Activated T-helper 17 cell treated with anti-CD3 and anti-CD28 coated beads, Interleukin-2, amount 50 U/mL, for 72 hours (primary cell): ENCODE data around the gene DIP2C. TPM values are rescaled to one million over a fixed set of nuclear protein-coding genes. Genes with fewer than 3 reads are reported as not detected.
"Not testable (repeated sequence)": the region's sequence is repeated elsewhere in the genome, so short reads cannot be mapped to it uniquely, and the experiment has no call there.

Source experiments
- ATAC-seq: fragments of 150-1000 bp; cut with Tn5 transposase; replicated peaks from 2 replicates; pipeline ENCODE4 v1.10.0; 2021; ENCODE audit warnings: mild to moderate bottlenecking, moderate library complexity
- H3K27ac Mint-ChIP-seq: one replicate; pipeline ENCODE4 v1.8.0; 2022; ENCODE audit warnings: mixed read lengths
- H3K27me3 Mint-ChIP-seq: one replicate; pipeline ENCODE4 v1.8.0; 2022; ENCODE audit warnings: mixed read lengths
- H3K36me3 Mint-ChIP-seq: one replicate; pipeline ENCODE4 v1.8.0; 2022; ENCODE audit warnings: low read depth, mild to moderate bottlenecking, mixed read lengths
- H3K4me1 Mint-ChIP-seq: one replicate; pipeline ENCODE4 v1.8.0; 2022; ENCODE audit warnings: mixed read lengths
- H3K4me3 Mint-ChIP-seq: one replicate; pipeline ENCODE4 v1.8.0; 2022; ENCODE audit warnings: mild to moderate bottlenecking, mixed read lengths
- H3K9me3 Mint-ChIP-seq: one replicate; pipeline ENCODE4 v1.8.0; 2022; ENCODE audit warnings: mixed read lengths
- total RNA-seq, 2 donors: library from RNA; stranded (reverse); gene quantifications; one replicate each; pipeline ENCODE4 v1.2.3, GENCODE V29; 2022

DIP2C gene
- total RNA-seq, 2 donors from 2014 or later = 1.1 to 1.9 TPM

DNA sequence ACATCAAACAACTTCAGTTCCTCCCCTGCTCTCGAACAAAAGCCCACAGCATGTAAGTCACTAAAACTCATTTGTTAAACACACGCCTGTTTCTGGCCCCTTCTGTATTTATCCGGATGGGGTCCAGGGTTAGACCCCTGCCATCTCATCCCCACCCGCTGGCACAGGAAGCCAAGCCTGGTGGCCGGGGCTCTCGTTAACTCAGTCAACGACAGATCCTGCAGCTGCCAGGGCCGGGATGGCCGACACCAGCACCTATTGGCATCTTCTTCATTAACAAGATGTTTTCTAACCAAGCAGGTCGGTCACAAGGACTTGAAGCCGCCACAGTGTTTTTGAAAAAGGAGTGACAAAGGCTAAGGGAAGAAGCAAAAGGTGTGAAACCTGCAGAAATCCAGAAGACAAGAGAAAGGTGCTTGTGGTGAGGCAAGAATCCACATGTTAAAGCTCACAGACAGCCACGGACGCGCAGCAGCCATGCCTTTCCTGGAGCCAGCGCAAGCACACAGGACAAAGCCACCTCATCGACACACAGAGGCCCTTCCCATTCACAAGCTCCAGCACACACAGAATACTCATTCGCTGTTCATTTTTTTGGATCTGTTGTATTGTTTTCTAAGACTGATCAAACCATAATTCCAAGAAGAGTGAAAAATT, 202.7 kb downstream of the DIP2C start:
- no peak overlapping the region for H3K27ac Mint-ChIP-seq
- ATAC-seq = no peak
- no peaks in the 10 kb centered on the region for H3K9me3 Mint-ChIP-seq
- no peak overlapping the region for H3K4me3 Mint-ChIP-seq
- peaks cover 3% of the 10 kb centered on the region for H3K27me3 Mint-ChIP-seq
- no peaks in the 10 kb centered on the region for H3K4me1 Mint-ChIP-seq
- no peaks in the 10 kb centered on the region for H3K36me3 Mint-ChIP-seq

DNA sequence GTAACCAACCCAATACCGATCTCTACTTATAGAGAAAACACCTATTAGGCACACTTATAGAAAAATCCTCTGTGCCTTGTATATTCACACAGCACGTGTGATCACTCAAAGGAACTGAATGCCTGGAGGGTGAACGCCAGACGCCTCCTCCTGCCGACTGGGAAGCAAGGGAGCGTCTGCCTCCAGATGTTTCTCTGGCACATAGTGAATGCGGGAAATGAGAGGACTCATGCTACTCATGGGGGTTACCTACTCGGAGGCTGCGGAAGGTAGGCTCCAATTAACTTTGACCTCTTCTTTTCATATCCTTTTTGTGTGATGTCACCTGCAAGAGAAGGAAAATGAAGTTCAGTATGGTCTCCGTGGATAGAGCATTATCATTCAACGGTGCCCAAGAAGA, 203.3 kb downstream of the DIP2C start:
- no peak overlapping the region for H3K27ac Mint-ChIP-seq

DNA sequence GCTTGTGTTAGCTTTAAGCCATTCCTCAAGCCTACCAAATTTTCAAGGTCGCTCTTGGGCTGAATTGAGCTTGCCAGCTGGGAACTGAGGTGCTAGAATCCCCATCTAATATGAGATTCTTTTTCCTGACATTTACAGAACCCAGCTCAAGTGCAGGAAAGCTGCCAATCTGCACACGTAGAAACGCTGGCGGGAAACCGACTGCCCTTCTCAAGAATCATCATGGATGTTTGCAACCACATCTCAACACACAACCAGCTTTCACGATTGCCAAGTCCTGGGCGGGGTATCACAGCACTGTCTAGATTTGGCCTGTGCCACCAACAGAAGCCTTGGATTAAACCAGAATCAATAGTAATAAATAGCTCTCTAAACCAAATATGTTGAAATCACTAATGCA, 203.7 kb downstream of the DIP2C start:
- H3K27ac Mint-ChIP-seq = no peak overlapping the region
- H3K36me3 Mint-ChIP-seq = no peaks in the 10 kb centered on the region
- H3K4me1 Mint-ChIP-seq = no peaks in the 10 kb centered on the region
- H3K4me3 Mint-ChIP-seq = peak overlapping the region; percentile 83
- H3K27me3 Mint-ChIP-seq = peaks cover 3% of the 10 kb centered on the region
- ATAC-seq = no peak
- no peaks in the 10 kb centered on the region for H3K9me3 Mint-ChIP-seq

More for the DNA sequence above, 203.3 kb downstream of the DIP2C start:
- Mint-ChIP-seq H3K9me3 (no peaks in the 10 kb centered on the region), H3K4me1 (no peaks in the 10 kb centered on the region), H3K27me3 (peaks cover 3% of the 10 kb centered on the region), H3K4me3 (peak overlapping the region; percentile 83), H3K36me3 (no peaks in the 10 kb centered on the region)
- ATAC-seq = no peak

DNA sequence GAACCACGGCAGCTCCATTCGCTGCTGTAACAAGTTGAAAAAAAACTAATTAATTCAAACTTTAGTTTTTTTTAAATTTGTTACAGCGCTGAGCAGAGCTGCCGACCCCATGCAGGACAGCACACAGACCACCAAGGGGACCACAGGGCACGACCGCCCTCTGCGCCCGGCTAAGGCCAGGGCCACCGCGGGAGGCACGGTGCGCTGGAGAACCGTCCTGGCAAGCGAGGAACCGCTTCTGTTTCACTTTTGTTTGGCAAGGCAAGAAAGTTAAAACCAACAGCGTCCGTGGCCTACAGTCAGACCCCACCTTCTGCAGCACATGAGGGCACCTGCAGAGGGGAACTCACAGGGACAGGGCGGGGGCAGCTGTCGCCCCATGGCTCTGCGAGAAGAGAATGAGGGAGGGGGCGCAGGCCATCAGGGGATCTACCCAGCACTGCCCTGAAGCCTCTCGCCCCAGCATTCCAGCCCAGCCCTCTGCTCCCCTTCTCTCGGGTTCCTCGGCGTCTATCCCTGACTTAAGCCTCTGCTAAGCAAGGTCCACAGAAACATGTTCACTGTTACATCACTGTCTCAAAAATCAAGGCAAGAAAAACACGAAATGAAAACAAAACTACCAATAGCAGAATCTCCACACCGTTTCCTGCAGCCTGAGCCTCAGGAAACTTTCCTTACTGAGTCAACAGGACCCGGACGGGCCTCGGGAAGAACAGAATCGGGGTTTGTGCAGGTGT, 204.4 kb downstream of the DIP2C start:
- H3K4me1 Mint-ChIP-seq = no peaks in the 10 kb centered on the region
- peak overlapping the region; percentile 74 for H3K27ac Mint-ChIP-seq
- ATAC-seq = peak; percentile 70
- peak overlapping the region; percentile 83 for H3K4me3 Mint-ChIP-seq
- H3K9me3 Mint-ChIP-seq = no peaks in the 10 kb centered on the region
- H3K36me3 Mint-ChIP-seq = no peaks in the 10 kb centered on the region
- peaks cover 3% of the 10 kb centered on the region for H3K27me3 Mint-ChIP-seq

DNA sequence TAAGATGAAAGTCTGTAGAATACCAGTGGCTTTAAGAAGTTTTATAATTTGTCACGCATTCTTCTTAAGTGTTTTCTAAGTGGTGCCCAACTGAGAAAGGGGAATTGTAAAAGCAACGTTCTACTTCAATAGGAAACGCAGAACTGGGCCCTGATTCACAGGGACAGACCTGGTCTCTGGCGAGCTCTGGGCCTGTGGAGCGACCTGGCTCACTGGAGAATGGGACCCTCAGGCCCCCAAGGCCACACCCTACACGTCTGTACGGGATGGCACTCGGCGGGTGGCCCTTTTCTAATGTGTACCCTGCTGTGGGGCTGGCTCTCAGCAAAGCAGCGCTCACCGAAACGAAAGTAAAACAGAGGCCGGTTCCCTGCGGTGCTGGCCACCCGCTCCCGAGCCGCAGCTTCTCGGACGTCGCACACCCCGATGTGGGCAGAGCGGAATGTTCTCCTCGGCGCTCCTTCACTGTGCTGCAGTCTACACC, 205.0 kb downstream of the DIP2C start:
- peak; percentile 78 for ATAC-seq
- H3K27ac Mint-ChIP-seq = peak overlapping the region; percentile 74
- peak overlapping the region; percentile 83 for H3K4me3 Mint-ChIP-seq
- H3K36me3 Mint-ChIP-seq = no peaks in the 10 kb centered on the region
- no peaks in the 10 kb centered on the region for H3K4me1 Mint-ChIP-seq
- H3K27me3 Mint-ChIP-seq = peaks cover 3% of the 10 kb centered on the region
- H3K9me3 Mint-ChIP-seq = no peaks in the 10 kb centered on the region

DNA sequence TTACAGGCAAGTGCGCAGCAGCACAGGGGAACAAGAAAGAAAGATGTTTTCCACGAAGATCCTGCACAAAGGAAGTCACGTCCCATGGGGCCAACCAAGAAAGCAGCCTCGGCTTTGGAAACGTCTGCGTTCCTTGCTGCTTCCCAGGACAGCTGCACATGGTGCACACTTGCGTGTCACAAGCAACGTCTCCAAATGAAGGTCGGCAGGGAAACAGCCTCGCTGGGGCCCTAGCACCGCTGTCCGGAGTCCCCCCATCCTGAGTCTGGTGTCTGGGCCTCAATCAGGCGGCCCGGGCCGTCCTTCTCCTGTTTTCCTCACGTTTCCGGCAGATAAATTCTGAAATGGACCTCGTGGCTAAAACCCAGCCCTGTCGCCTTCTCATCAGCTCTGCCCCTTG, 206.2 kb downstream of the DIP2C start:
- Mint-ChIP-seq H3K4me1 (no peaks in the 10 kb centered on the region), H3K36me3 (no peaks in the 10 kb centered on the region), H3K27ac (no peak overlapping the region), H3K27me3 (no peaks in the 10 kb centered on the region), H3K9me3 (no peaks in the 10 kb centered on the region), H3K4me3 (no peak overlapping the region)
- no peak for ATAC-seq

DNA sequence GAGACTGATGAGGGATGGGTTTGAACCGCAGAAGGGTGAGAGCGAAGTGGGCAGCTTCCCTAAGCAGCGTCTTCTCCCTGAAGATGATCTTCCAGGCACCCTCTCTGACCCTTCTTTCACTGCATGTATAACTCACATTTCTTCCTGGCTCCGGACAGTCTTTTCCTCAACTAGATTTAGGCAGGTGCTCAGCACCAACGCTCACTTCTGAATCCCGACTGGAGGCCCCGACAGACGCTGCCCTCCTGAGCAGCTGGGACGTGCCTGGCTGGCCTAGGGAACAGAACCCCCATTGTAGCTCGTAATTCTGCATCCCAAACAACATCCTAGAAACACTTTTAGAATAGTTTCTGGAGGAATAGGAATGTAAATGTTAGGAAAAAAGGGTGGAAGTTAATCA, 206.6 kb downstream of the DIP2C start:
- Mint-ChIP-seq H3K27me3 (no peaks in the 10 kb centered on the region), H3K27ac (no peak overlapping the region), H3K36me3 (no peaks in the 10 kb centered on the region), H3K4me1 (no peaks in the 10 kb centered on the region), H3K4me3 (no peak overlapping the region), H3K9me3 (no peaks in the 10 kb centered on the region)
- ATAC-seq = no peak

DNA sequence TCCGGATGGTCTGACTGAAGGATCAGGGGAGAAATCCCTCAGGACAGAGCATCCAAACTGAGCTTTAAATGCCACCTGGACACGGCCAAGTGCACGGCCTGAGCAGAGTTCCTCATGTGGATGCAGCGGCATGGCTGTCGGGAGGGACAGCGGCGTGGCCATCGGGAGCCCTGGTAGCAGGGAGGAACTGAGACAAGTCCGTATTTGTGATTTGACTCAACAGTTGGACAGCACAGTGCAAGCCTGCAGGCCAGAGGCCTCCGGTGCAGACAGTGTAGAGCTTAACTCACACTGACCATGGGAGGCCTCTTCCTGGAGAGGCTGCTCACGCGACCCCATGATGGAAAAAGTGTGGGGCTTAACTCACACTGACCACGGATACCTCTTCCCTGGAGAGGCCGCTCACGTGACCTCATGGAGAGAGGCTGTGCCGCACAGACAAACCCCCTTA, 207.4 kb downstream of the DIP2C start:
- H3K27ac Mint-ChIP-seq = no peak overlapping the region
- peaks cover 6% of the 10 kb centered on the region for H3K4me1 Mint-ChIP-seq
- H3K9me3 Mint-ChIP-seq = peaks cover 1% of the 10 kb centered on the region
- no peaks in the 10 kb centered on the region for H3K27me3 Mint-ChIP-seq
- no peak for ATAC-seq
- no peaks in the 10 kb centered on the region for H3K36me3 Mint-ChIP-seq
- no peak overlapping the region for H3K4me3 Mint-ChIP-seq

DNA sequence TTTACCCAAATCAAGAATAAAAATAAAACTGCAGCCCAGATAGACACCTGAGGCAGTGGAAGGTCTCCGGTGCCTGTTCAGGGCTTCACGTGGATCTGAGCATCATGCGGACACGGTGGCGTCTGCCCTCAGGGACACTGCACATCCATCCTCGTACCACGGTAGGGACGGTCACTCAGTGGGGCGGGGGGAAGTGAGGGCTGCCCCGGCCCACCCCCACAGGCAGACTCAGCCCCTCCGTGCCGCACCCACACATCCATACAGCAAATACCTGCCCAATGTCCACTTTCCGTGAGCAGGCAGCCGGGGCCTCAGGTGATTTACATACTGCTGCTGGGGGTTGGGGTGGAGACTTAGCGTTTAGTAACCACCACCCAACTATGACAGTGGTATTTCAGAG, 207.8 kb downstream of the DIP2C start:
- no peak for ATAC-seq
- Mint-ChIP-seq H3K36me3 (no peaks in the 10 kb centered on the region), H3K4me3 (no peak overlapping the region)

DNA sequence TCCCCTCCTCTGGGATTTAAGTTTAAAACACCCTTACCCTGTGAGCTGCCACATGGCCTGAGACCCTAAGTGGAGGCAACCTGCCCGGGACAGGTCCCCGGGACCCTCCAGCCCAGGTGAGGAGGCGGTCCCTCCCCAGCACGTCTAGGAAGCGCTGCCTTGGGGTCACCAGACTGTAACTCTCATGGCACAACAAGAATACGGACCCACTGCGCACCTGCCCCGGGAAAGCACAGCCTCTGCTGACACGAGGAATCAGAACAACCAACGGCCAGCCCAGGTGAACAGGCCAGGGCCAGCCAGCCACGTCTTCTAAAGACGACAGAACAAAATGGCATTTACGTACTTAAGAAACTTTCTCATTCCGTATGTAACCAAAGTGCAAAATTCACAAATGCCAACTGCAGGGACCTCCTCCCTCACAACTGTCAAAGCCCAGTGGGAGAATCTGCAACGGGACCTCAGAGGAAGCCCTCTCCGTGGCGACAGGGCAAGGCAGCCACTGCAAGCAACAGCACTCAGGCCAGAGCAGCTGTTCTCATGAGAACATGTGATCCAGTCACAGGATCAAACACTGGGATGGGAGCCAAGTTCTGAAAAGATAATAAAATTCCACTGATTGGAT, 208.4 kb downstream of the DIP2C start:
- Mint-ChIP-seq H3K36me3 (no peaks in the 10 kb centered on the region), H3K4me1 (peaks cover 11% of the 10 kb centered on the region), H3K9me3 (peaks cover 4% of the 10 kb centered on the region), H3K27ac (no peak overlapping the region), H3K4me3 (no peak overlapping the region), H3K27me3 (no peaks in the 10 kb centered on the region)
- ATAC-seq = no peak

More for the DNA sequence above, 207.8 kb downstream of the DIP2C start:
- H3K27ac Mint-ChIP-seq = no peak overlapping the region
- peaks cover 4% of the 10 kb centered on the region for H3K9me3 Mint-ChIP-seq
- peaks cover 11% of the 10 kb centered on the region for H3K4me1 Mint-ChIP-seq
- no peaks in the 10 kb centered on the region for H3K27me3 Mint-ChIP-seq

DNA sequence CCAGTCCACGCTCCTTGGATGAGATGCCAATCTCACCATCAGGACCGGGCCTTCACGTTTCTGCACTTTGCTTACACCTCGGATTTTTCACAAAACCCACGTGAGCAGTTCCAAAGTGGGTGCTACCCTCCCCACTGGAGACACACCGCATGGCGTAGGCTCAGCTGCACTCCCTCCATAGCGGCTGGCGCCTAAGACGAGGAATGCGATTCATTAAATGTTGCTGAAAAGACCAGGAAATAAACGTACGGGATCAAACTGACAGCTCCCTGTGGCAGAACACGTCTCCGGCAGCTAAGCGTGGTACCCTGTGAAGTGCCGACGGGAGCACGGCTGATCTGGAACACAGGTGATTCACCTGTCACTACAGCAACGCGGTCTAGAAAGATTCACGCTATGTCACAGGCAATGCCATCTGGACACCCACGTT, 209.0 kb downstream of the DIP2C start:
- H3K36me3 Mint-ChIP-seq = no peaks in the 10 kb centered on the region
- no peak for ATAC-seq
- peaks cover 11% of the 10 kb centered on the region for H3K4me1 Mint-ChIP-seq
- no peak overlapping the region for H3K27ac Mint-ChIP-seq
- H3K4me3 Mint-ChIP-seq = no peak overlapping the region
- no peaks in the 10 kb centered on the region for H3K27me3 Mint-ChIP-seq
- H3K9me3 Mint-ChIP-seq = peaks cover 4% of the 10 kb centered on the region

DNA sequence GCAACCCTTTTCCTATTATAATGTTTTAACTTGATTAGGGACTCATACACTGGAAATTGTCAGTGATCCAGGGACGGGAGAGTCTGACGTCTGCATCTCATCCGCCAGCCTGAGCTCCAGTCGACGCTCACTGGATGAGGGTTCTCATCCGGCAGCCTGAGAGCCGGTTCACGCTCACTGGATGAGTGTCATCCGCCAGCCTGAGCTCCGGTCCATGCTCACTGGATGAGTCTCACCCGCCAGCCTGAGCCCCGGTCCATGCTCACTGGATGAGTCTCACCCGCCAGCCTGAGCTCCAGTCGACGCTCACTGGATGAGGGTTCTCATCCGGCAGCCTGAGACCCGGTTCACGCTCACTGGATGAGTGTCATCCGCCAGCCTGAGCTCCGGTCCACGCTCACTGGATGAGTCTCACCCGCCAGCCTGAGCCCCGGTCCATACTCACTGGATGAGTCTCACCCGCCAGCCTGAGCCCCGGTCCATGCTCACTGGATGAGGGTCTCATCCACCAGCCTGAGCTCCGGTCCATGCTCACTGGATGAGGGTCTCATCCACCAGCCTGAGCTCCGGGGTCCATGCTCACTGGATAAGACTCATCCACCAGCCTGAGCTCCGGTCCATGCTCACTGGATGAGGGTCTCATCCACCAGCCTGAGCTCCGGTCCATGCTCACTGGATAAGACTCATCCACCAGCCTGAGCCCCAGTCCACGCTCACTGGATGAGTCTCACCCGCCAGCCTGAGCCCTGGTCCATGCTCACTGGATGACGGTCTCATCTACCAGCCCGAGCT, 209.6 kb downstream of the DIP2C start:
- not testable (repeated sequence) for H3K36me3 Mint-ChIP-seq, ATAC-seq, H3K9me3 Mint-ChIP-seq, H3K27ac Mint-ChIP-seq, H3K4me3 Mint-ChIP-seq, H3K27me3 Mint-ChIP-seq
- H3K4me1 Mint-ChIP-seq = peaks cover 11% of the 10 kb centered on the region

DNA sequence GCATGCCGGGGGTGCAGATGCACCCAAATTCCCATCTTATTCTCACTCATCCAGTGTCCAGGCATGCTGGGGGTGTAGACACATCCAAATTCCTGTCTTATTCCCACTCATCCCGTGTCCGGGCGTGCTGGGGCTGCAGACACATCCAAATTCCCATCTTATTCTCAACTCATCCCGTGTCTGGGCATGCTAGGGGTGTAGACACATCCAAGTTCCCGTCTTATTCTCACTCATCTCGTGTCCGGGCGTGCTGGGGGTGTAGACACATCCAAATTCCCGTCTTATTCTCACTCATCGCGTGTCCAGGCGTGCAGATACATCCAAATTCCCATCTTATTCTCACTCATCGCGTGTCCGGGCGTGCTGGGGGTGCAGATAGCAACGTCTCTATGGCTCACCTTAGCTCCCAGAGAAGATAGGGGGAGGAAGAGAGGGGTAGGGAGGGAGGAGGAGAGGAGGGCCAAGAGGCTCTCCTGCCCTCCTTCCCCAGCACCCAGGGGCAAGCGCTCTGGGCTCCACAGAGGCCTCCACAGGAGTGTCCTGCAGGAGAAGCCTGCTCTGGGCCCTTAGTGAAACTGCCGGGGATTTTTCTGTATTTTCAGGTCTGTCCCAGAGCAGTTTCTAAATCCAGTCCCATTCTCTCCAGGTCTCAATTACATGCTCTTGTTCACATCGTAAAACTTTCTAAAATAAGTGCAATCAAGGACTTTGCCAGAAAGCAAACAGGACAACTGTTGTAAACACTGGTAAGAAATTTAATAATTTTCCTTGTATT, 210.8 kb downstream of the DIP2C start:
- H3K4me3 Mint-ChIP-seq = no peak overlapping the region
- no peaks in the 10 kb centered on the region for H3K36me3 Mint-ChIP-seq
- H3K4me1 Mint-ChIP-seq = peaks cover 11% of the 10 kb centered on the region
- ATAC-seq = no peak
- H3K9me3 Mint-ChIP-seq = peaks cover 4% of the 10 kb centered on the region
- peak overlapping the region; percentile 10 for H3K27ac Mint-ChIP-seq
- no peaks in the 10 kb centered on the region for H3K27me3 Mint-ChIP-seq

DNA sequence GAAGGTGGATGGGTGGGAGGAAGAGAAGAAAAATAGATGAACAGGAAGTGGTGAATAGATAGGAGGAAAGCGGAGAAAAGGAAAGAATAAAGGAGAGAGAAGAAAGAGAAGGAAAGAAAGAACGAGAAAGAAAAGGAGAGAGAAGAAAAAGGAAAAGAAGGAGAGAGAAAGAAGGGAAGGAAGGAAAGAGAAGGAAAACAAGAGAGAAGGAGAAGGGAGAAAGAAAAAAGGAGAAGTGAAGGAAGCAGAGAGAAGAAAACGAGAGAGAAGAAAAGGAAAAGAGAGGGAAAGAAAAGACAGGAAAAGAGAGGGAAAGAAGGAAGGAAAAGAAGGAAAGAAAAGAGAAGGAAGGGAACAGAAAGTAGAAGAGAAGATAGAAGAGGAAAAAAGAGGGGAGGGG, 211.8 kb downstream of the DIP2C start:
- Mint-ChIP-seq H3K4me1 (peaks cover 11% of the 10 kb centered on the region), H3K9me3 (peaks cover 4% of the 10 kb centered on the region), H3K36me3 (no peaks in the 10 kb centered on the region), H3K4me3 (no peak overlapping the region), H3K27ac (peak overlapping the region; percentile 63), H3K27me3 (no peaks in the 10 kb centered on the region)
- no peak for ATAC-seq
